Measurements from ENCODE around the gene POLDIP3.

DNA sequence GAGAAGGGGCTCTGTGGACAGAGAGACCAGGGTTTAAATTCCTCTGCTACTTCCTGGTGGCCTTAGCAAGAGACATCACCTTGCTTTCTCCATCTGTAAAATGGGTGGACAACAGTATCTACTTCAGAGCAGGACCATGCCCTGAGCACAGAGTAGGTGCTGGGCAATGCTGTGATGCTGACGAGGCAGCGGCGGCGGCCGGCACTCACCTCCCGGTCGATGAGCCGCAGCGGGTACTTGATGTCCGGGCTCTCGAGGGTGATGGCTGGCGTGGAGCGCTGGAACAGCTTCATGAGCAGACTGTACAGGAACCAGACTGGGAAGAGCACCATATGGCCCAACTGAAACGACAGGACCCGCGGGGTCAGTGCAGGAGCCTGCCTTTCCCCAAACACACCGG is 21.8 kb upstream of the POLDIP3 start:
- TF ChIP-seq, protein P1, sequence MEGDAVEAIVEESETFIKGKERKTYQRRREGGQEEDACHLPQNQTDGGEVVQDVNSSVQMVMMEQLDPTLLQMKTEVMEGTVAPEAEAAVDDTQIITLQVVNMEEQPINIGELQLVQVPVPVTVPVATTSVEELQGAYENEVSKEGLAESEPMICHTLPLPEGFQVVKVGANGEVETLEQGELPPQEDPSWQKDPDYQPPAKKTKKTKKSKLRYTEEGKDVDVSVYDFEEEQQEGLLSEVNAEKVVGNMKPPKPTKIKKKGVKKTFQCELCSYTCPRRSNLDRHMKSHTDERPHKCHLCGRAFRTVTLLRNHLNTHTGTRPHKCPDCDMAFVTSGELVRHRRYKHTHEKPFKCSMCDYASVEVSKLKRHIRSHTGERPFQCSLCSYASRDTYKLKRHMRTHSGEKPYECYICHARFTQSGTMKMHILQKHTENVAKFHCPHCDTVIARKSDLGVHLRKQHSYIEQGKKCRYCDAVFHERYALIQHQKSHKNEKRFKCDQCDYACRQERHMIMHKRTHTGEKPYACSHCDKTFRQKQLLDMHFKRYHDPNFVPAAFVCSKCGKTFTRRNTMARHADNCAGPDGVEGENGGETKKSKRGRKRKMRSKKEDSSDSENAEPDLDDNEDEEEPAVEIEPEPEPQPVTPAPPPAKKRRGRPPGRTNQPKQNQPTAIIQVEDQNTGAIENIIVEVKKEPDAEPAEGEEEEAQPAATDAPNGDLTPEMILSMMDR (IDR thresholded peaks at IDR 0.05) = no peak
- no peak for TF ChIP-seq POLR2A (IDR thresholded peaks at IDR 0.05)
